Muscle layer of duodenum (tissue), 2 donors: ENCODE measurements around the gene ACSBG1.

ENCODE experiments used
- H3K27ac ChIP-seq: one replicate; pipeline ENCODE4 v1.7.0; 2013; ENCODE audit warnings: mild to moderate bottlenecking, low read length
- H3K27me3 ChIP-seq: one replicate; pipeline ENCODE4 v1.7.0; 2013; ENCODE audit warnings: low read depth, mild to moderate bottlenecking, control low read depth, low read length
- H3K36me3 ChIP-seq, 2 donors: one replicate each; pipeline ENCODE4 v1.7.0; 2013; ENCODE audit warnings: low read length in 2 of 2, control low read depth in 1 of 2, mild to moderate bottlenecking in 1 of 2; ENCODE audit not compliant: insufficient read depth in 2 of 2, control insufficient read depth in 1 of 2
- H3K4me1 ChIP-seq, 2 donors: one replicate each; pipeline ENCODE4 v1.7.0; 2013; ENCODE audit warnings: low read length in 2 of 2, mild to moderate bottlenecking in 2 of 2, control low read depth in 1 of 2, moderate library complexity in 1 of 2; ENCODE audit not compliant: insufficient read depth in 2 of 2, control insufficient read depth in 1 of 2
- H3K4me3 ChIP-seq, 2 donors: one replicate each; pipeline ENCODE4 v1.7.0; 2013; ENCODE audit warnings: low read length in 2 of 2, low read depth in 1 of 2, mild to moderate bottlenecking in 1 of 2
- H3K9me3 ChIP-seq, 2 donors: one replicate each; pipeline ENCODE4 v1.7.0; 2013; ENCODE audit warnings: low read length in 2 of 2, control low read depth in 1 of 2, mild to moderate bottlenecking in 1 of 2; ENCODE audit not compliant: control insufficient read depth in 1 of 2
- donor health status: healthy.

The ACSBG1 gene

DNA sequence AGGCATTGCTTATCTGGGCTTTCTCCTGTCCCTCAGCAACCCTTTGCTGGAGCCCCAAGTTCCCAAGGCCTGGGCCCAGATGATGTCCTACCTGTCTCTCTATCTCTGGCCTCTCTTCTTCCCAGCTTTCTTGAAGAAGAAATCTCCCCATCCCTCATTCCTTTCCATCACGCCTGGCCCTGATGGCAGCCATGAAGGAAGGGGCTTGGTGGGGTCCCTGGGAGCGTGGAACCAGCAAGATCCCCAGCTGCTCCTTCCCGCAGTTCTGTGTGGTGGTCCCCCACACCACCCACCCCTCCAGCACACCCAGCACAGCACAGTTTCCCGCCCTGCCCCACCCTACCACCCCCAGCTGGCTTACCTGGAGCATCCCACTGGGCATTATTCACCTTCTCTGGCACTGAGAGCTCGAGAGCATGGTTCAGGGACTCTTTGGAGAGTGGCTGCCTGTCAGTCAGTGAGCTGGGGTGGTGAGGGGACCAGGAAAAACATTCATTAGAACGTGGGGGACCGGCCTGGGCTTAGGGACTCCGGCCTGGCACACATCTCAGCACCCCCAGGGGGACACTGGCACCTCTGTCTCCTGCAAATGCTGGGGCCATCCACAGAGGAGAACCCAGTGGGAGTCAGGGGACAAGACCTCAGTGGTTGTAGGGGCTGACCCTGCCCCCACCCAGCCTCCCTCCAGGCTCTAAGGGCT is 26.6 kb downstream of the ACSBG1 start:
- Histone ChIP-seq H3K36me3 (no peaks in the 10 kb centered on the region), H3K27me3 (no peaks in the 10 kb centered on the region), H3K4me1 (peaks cover 8 to 21% of the 10 kb centered on the region in 2 donors), H3K9me3 (no peaks in the 10 kb centered on the region), H3K27ac (no peak overlapping the region), H3K4me3 (no peak overlapping the region)

DNA sequence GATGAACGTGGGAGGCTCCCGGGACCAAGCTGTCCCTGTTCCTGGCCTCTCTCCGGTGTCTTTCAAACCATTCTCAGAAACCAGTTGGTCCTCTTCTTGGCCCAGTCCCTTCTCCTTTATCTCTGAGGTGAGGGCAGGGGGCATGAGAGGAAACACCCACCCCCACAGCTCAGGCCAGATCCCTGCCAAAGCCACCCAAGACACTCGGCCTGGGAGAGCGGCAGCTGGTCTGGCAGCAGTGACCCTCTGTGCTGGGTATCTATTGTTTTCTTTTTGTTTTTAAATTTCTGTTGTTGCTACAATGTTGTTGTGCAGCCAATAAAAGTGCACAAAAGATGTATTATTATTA is 27.3 kb downstream of the ACSBG1 start:
- H3K9me3 ChIP-seq, result no peaks in the 10 kb centered on the region
- H3K4me3 ChIP-seq, result no peak overlapping the region
- H3K27me3 ChIP-seq, result no peaks in the 10 kb centered on the region
- H3K36me3 ChIP-seq, result no peaks in the 10 kb centered on the region
- H3K4me1 ChIP-seq, result peaks cover 8 to 21% of the 10 kb centered on the region in 2 donors
- no peak overlapping the region for H3K27ac ChIP-seq

DNA sequence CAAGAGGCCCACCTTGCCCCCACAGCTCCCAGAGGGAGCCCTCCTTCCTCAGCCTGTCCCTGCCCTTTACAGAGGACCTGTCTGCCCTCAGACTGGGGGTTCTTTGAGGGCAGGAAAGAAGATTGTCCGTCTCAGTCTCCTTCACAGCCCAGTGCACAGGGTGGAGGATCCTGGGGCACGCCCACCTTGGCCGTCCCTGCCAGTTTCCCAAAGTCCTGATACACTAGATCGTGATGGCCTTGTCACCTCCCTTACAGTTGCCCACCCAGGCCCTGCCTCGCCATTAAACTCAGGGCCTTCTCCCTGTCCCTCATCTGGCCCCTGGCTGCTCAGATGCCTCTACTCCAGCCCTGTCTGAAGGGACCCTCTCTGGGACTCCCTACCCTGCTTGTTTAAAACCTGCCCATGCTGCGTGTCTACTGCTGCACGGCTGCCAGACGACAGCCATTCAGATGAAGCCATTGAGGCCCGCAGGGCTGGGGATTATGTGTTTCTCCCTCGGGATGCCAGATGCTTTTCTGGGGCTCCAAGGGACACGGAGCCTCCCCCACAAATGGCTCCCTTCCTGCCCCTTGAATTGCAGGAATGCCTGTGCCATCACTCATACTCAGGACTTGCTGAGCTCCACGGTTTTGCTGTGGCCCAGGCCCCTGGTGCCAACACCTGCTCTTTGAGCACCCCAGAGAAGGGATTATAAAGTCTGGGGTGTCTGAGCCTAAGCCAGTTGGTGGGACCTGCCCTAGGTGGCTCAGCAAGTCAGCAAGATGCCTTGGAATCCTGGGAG is 27.8 kb downstream of the ACSBG1 start:
- no peaks in the 10 kb centered on the region for H3K27me3 ChIP-seq
- H3K9me3 ChIP-seq, result no peaks in the 10 kb centered on the region
- peaks cover 8 to 21% of the 10 kb centered on the region in 2 donors for H3K4me1 ChIP-seq
- no peak overlapping the region for H3K4me3 ChIP-seq
- H3K27ac ChIP-seq, result no peak overlapping the region
- H3K36me3 ChIP-seq, result no peaks in the 10 kb centered on the region

DNA sequence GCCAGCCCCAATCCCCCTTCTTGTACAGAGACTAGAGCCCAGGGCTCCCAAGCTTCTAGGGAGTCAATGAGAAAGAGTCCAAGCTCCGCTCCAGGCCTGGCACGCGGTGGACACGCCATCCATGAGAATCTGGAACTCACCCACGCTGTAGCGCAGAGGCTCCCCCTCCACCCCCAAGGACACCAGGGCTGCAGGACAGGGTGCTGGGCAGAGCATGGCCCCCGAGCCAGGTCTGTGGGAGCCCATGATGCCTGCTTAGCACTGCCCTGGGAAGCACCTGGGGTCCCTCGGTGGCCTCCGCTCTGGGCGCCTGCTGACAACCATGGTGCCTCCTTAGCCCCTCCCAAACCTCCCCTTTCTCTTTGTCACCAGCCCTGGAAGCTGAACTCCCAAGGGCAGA is 28.5 kb downstream of the ACSBG1 start:
- Histone ChIP-seq H3K27ac (no peak overlapping the region), H3K4me1 (peaks cover 8 to 21% of the 10 kb centered on the region in 2 donors), H3K27me3 (no peaks in the 10 kb centered on the region), H3K36me3 (no peaks in the 10 kb centered on the region), H3K9me3 (no peaks in the 10 kb centered on the region), H3K4me3 (no peak overlapping the region)

DNA sequence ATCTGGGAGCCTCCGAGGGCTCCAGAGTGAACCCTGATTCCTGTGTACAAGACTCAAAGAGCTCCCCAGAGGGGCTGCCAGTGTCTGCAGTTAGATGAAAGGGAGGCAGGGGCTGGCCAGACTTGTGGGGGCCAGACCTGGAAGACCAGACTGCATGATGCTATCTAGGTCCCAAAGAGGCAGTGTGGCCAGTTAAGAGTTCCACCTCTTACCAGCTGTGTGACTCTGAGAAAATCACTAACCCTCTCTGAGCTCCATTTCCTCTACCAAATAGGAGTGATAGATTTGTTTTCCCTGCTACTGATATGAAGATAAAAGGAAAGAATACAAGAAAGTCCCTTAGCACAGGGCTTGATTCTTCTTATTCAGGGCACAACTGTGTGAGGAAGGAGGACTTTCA is 29.0 kb downstream of the ACSBG1 start:
- H3K27ac ChIP-seq, result no peak overlapping the region

DNA sequence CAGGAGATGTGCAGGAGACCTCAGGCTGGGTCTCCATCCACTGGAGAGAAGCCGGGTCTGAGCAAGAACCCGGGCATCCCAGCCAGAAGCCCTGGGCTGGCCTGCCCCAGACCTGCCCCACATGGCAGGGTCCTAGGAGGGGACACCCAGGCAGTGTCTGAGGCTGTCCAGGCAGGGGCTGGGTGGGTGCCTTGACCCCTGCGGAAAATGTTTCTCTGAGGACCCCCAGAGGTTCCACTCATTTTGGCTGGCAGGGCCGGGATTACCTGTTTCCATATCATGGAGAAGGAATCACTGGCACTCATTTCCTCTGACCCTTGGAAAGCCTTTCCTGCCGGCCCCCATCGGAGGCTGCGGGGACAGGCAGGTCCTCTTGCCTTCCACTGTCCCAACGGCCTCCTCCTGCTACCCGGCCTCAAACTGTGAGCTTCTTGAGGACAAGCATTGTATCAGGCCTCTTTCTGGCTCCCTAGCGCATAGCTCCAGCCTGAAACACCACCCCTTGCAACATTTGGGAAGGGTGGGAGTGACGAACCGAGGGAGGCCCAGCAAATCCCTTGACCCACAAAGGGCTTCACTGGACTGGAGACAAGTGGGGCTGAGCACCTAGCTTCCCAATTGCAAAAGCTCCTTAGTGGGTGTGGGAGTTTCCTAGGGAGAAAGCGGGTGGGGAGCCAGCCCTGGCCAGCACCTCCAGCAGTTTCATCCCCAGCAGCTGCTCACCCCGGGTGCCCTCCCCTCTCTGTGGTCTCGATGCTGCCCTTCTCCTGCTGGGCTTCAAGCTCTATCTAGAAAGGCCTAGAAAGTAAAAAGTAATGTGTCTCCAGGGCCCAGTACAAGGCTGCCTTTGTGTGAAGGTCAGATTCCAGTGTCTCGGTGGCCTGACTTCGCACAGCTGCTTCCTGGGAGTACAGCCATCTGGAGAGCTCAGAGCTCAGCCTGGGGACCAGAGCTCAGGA is 29.7 kb downstream of the ACSBG1 start:
- Histone ChIP-seq H3K27ac (no peak overlapping the region), H3K4me3 (no peak overlapping the region), H3K27me3 (no peaks in the 10 kb centered on the region), H3K9me3 (no peaks in the 10 kb centered on the region), H3K36me3 (no peaks in the 10 kb centered on the region), H3K4me1 (peaks cover 4 to 15% of the 10 kb centered on the region in 2 donors)

More for the DNA sequence above, 29.0 kb downstream of the ACSBG1 start:
- Histone ChIP-seq H3K4me1 (peaks cover 8 to 21% of the 10 kb centered on the region in 2 donors), H3K9me3 (no peaks in the 10 kb centered on the region), H3K27me3 (no peaks in the 10 kb centered on the region), H3K36me3 (no peaks in the 10 kb centered on the region), H3K4me3 (no peak overlapping the region)

DNA sequence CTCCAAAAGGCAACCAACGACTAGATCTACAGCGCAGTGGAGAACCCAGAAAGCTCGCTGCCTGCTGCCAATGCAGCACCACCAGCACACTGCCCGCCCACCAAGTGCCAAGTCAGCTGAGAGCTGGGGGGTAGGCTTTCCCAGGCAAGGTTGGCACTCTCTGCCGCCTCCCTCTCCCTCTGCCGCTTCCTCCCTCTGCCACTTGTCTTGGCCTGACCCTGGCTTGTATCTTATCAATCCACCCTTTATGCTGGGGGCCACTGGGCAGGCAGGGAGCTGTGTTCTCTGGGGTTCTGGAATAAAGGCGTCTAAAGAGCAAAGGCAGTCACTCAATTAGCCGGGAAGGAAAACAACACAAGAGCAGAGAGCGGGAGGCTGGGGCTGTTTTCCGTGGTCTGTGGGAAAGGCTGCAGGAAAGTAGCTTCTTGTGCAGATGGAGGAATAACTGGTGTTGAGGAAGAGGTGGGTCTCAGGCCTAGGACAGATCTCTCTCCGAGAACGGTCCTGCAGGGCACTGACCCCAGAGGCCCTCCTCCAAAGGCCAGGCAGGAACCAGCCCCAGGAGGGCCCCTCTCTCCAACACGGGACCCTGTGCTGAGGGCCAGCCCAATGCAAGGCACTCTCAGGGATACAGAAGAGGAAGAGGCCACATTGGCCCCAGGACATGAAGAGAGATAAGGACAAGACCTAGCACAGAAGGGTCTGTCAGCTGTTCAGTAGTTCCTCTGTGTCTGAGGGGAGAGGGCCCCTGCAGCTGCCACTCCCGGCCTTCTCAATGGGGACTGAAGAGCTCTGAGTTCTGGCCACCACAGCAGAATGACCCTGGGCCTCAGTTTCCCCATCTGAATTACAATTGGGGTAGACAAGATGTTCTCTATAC is 30.8 kb downstream of the ACSBG1 start:
- Histone ChIP-seq H3K36me3 (no peaks in the 10 kb centered on the region), H3K9me3 (no peaks in the 10 kb centered on the region), H3K27ac (no peak overlapping the region), H3K4me3 (no peak overlapping the region), H3K4me1 (peaks cover 4 to 15% of the 10 kb centered on the region in 2 donors), H3K27me3 (no peaks in the 10 kb centered on the region)

DNA sequence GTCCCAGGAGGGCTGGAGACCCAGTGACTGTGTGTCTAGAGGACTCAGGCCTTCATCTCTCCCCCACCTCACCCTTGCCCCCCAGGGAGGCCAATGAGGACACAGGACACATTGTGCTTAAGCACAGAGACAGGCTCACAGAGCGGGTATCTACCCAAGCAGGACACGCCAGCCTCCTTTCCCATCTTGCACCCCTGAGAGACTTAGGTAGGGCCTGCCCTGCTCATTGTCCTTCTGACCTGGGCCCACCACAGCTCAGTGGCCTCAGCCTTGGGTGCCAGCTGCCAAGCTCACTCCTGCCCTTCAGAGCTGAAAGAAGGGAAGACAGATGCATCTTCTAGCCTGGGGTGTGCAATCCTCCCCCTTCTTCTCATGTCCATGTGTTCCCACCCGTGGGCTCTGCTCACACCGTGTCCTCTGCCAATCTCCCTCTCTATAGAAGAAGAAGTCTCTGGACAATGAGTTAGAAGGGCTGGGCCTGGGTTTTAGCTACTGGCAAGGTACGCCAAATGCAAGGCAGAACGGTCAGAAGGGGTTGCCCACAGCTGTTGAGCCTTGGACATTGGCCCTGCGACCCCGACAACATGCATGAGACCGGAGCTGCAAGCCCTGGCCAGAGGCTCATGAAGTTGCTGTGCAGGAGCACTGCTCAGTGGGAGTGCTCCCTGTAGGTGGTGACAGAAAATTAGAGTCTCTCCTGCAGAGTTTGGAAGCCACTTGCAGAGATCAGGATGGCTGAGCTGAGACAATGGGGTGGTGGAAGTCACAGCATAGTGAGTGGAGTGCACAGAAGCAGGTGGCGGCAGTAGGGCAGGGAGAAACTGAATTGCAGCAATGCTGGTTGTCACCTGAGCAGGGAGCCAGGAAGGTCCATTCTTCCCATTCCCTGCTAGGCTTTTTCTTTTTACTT is 32.8 kb downstream of the ACSBG1 start:
- H3K36me3 ChIP-seq, result no peaks in the 10 kb centered on the region
- H3K27me3 ChIP-seq, result no peaks in the 10 kb centered on the region
- no peaks in the 10 kb centered on the region for H3K9me3 ChIP-seq
- H3K4me3 ChIP-seq, result no peak overlapping the region
- H3K4me1 ChIP-seq, result peaks cover 4 to 15% of the 10 kb centered on the region in 2 donors
- H3K27ac ChIP-seq, result no peak overlapping the region

DNA sequence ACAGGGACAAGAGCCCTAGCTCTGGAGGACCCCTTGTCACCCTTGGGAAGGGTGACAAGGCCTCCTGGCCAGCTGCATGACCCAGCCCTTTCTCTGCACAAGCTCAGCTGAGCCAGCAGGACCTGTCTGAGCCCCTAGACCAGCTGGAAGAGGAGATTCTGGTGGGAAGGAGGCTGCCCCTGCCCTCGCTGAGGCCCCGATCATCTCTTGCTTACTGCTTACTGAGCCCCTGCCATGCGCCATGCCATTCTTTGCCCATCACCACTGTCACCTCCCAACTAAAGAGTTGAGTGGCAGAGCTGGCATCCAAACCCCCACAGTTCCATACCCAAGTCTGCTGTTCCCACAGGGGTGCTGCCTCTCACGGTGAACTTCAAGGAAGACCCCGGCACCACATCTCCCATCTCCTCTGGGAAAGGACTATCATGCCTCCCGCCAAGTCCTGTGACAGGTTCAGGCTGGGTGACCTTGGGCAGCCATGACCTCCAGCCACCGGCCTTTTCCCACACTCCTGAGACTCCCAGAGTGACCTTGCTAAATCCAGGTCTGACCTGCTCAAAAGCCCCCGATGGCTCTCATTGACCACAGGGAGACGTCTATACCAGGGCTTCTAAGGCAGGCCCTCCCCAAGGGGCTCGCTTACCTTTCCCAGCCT is 34.0 kb downstream of the ACSBG1 start:
- no peak overlapping the region for H3K4me3 ChIP-seq
- no peak overlapping the region for H3K27ac ChIP-seq
- no peaks in the 10 kb centered on the region for H3K9me3 ChIP-seq
- H3K27me3 ChIP-seq, result no peaks in the 10 kb centered on the region
- H3K4me1 ChIP-seq, result peaks cover 4 to 15% of the 10 kb centered on the region in 2 donors
- no peaks in the 10 kb centered on the region for H3K36me3 ChIP-seq
